Colonic mucosa (tissue), 4 donors: ENCODE data around the gene DIP2C. TPM values are rescaled to one million over a fixed set of nuclear protein-coding genes. Genes with fewer than 3 reads are reported as not detected.

Experiments
- DNase-seq: peaks from one replicate; pipeline ENCODE4 v3.0.0-alpha.2; 2020
- H3K27ac ChIP-seq: fragments of 200-600 bp; one replicate; pipeline ENCODE4 v1.8.0; 2021
- H3K27me3 ChIP-seq: fragments of 200-600 bp; one replicate; pipeline ENCODE4 v1.8.0; 2021
- H3K36me3 ChIP-seq: fragments of 200-600 bp; one replicate; pipeline ENCODE4 v1.8.0; 2021
- H3K4me1 ChIP-seq: fragments of 200-600 bp; one replicate; pipeline ENCODE4 v1.8.0; 2021; ENCODE audit warnings: mild to moderate bottlenecking
- H3K4me3 ChIP-seq: fragments of 200-600 bp; one replicate; pipeline ENCODE4 v1.8.0; 2021
- H3K9ac ChIP-seq, 2 donors: one replicate each; pipeline ENCODE4 v1.7.0; 2013; ENCODE audit warnings: control low read depth in 2 of 2, low read depth in 2 of 2, low read length in 2 of 2
- H3K9me3 ChIP-seq: fragments of 200-600 bp; one replicate; pipeline ENCODE4 v1.8.0; 2021
- intact Hi-C: fragments of 100-400 bp; cut with DNase I; formaldehyde crosslinking; loops from one replicate; pipeline ENCODE4 v1.14.1; 2022
- total RNA-seq, 2 donors: library from RNA; stranded (reverse); fragmentation: NEBNext Ultra II Directional in 1 of 2; extraction: Animal tissue kit (Norgen Biotek cat#: 25700) in 1 of 2; gene quantifications; one replicate each; pipeline ENCODE4 v1.2.1, GENCODE V29; 2021
- TF ChIP-seq, protein P1 (sequence below): fragments of 200-600 bp; IDR thresholded peaks from one replicate; pipeline ENCODE4 v1.8.0; 2022; ENCODE audit warnings: antibody characterized with exemption, mild to moderate bottlenecking
- donor health status: healthy.
- donor health status: DM: no; HTN: no; CAD: no.
- donor health status: DM: no; HTN: no; CAD: no.

The DIP2C gene
- total RNA-seq, 2 donors from 2014 or later: 7.6 to 11.2 TPM

DNA sequence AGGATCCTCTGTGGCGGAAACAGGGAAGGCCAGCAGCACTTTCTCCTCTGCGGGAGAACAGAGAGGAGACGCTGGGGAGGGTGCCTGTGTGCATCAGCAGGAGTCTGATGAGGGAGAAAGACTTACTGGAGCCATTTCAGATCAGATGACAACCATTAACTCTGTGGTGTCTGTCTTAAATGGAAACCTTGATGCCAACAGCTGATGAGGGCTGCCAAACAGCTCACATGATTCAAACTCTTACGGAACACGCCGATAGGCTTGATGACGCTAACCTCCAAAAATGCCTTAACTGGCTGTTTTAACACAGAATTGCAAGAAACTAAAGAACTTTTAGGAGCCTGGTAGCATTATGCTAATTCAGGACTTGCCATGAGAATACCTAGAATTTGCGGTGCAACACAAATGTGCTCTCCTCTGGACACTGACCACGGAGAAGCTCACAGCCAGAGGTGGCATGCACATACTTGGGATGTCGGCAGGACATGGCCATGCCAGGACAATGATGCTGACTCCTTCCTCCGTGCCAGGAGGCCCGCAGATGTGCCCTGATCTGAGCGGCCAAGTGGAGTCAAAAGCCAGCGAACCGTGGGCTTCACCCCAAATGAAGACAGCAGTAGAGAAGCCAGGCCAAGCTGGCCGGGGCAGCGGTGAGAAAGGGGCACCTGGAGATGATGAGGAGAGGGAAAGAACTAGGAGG, 399.3 kb downstream of the DIP2C start:
- Histone ChIP-seq H3K36me3 (no peaks in the 10 kb centered on the region), H3K27ac (no peak overlapping the region), H3K9me3 (no peaks in the 10 kb centered on the region), H3K4me1 (no peaks in the 10 kb centered on the region), H3K9ac (no peak overlapping the region), H3K4me3 (no peak overlapping the region), H3K27me3 (no peaks in the 10 kb centered on the region)
- TF ChIP-seq, protein P1, sequence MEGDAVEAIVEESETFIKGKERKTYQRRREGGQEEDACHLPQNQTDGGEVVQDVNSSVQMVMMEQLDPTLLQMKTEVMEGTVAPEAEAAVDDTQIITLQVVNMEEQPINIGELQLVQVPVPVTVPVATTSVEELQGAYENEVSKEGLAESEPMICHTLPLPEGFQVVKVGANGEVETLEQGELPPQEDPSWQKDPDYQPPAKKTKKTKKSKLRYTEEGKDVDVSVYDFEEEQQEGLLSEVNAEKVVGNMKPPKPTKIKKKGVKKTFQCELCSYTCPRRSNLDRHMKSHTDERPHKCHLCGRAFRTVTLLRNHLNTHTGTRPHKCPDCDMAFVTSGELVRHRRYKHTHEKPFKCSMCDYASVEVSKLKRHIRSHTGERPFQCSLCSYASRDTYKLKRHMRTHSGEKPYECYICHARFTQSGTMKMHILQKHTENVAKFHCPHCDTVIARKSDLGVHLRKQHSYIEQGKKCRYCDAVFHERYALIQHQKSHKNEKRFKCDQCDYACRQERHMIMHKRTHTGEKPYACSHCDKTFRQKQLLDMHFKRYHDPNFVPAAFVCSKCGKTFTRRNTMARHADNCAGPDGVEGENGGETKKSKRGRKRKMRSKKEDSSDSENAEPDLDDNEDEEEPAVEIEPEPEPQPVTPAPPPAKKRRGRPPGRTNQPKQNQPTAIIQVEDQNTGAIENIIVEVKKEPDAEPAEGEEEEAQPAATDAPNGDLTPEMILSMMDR: no peak
- intact Hi-C loops: no loop called here
- DNase-seq: no peak

DNA sequence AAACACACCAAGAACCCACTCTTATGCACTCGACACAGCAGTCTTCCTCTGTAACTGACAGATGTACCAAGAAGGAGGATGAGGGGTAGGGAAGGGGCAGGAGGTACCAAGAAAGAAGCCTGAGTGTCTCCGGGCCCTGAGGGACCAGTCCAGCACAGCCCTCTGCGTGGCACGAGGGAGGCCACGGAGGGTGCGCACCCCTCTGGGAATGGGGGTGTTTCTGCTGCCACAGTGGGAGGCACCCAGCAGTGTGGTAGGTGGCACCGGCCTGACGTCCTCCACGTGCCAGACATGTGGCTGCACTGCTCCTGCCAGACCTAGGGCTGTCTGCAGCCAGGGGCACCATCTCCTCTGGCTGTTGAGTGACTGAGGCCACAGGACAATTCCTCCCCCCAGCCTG, 399.9 kb downstream of the DIP2C start:
- Histone ChIP-seq H3K36me3 (no peaks in the 10 kb centered on the region), H3K4me3 (no peak overlapping the region), H3K4me1 (no peaks in the 10 kb centered on the region), H3K9ac (no peak overlapping the region), H3K27ac (no peak overlapping the region), H3K9me3 (no peaks in the 10 kb centered on the region), H3K27me3 (no peaks in the 10 kb centered on the region)
- TF ChIP-seq, protein P1: no peak
- no peak for DNase-seq
- intact Hi-C loops: no loop called here

DNA sequence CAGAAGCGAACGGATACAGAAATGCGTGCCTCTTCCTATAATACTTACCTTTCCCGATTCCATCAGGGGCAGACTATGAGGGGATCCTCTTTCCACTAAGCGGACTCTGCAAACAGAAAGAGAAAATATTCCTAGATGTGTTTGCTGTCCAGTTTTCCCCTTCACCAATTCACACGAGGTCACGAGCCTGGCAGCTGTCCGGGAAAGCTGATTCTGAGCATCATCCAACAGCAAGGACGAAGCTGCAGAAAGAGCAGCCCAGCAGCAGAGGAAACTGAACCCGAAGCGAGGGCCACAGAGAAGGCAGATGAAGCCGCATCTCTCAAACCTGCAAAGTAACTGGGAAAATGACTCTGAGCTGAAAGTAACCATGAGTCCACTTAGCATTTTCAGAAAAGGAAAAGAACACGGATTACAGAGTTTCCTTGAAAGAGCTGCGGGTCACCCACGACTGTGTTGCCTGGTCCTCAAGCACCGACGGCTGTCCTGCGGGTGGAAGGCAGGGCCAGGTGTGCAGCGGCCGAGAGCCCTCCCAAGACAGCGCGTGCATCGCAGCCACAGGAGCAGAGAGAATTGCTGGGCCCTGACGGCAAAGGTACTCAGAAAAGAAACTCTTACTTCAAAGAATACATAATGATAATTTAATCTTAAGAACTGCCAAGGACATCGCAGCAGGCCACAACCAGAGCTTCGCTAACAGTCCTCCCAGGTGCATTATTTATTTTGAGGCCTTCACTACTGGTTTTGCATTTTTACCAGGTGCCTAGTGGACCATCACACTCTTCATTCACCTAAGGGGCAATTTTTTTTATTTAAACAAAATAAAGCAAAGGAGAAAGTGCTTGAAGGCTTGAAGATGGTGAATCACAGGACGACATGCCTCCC, 400.9 kb downstream of the DIP2C start:
- DNase-seq: no peak
- no peaks in the 10 kb centered on the region for H3K36me3 ChIP-seq

DNA sequence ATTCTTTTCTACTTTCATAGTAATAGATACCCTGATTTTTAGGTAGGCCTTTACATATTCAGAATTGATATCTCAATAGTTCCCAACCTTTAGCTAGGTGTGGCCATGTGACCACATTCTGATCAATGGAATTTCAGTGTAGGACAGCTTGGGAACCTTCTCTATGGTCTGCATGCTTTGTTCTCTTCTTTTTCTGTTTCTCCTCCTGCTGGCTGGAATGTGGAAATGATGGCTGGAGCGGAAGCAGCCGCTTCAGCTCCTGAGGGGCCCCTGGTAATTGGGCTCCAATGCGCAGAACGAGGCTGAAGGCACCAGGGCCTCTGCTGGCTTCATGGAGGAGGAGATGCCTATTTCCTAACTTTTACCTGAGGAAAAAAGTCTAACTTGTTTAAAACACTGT, 401.7 kb downstream of the DIP2C start:
- intact Hi-C loops: no loop called here
- no peak for DNase-seq
- H3K9ac ChIP-seq: no peak overlapping the region
- H3K4me3 ChIP-seq: no peak overlapping the region
- no peak overlapping the region for H3K27ac ChIP-seq
- H3K9me3 ChIP-seq: no peaks in the 10 kb centered on the region
- TF ChIP-seq, protein P1: no peak
- H3K4me1 ChIP-seq: no peaks in the 10 kb centered on the region
- no peaks in the 10 kb centered on the region for H3K36me3 ChIP-seq
- H3K27me3 ChIP-seq: no peaks in the 10 kb centered on the region

More for the DNA sequence above, 400.9 kb downstream of the DIP2C start:
- intact Hi-C loops: no loop called here
- no peaks in the 10 kb centered on the region for H3K27me3 ChIP-seq
- TF ChIP-seq, protein P1: no peak
- H3K4me3 ChIP-seq: no peak overlapping the region
- no peaks in the 10 kb centered on the region for H3K9me3 ChIP-seq
- H3K9ac ChIP-seq: no peak overlapping the region
- no peak overlapping the region for H3K27ac ChIP-seq
- H3K4me1 ChIP-seq: no peaks in the 10 kb centered on the region

DNA sequence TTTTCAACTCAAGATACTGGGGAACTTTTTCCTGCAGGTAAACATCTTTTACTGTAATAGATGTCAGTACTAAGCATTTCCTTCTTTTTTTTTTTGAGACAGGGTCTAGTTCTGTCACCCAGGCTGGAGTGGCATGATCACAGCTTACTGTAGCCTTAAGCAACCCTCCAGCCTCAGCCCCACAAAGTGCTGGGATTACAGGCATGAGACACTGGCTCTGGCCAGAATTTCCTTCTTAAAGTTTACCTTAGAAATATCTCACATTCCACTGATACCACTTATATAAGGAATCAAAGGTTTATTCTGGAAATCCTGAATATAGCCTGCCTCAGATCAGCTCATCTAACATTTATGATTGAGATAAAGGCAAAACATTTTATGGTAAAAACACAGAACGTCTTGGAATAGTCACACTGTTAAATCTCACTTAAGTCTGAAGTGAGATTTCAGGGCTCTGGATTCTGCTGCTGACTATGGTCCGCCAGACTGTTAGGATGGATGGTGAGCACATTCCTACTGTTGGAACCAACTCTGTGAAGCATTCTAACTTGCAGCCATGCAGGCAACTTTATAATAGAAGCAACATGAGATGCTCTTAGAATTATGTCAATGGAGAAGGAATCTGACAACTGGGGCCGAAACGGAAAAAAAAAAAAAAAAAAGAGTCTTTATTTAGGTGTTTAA, 402.3 kb downstream of the DIP2C start:
- H3K9me3 ChIP-seq: no peaks in the 10 kb centered on the region
- TF ChIP-seq, protein P1: no peak
- H3K9ac ChIP-seq: no peak overlapping the region
- no peaks in the 10 kb centered on the region for H3K36me3 ChIP-seq
- H3K27ac ChIP-seq: no peak overlapping the region
- H3K4me1 ChIP-seq: no peaks in the 10 kb centered on the region
- intact Hi-C loops: no loop called here
- no peak overlapping the region for H3K4me3 ChIP-seq
- H3K27me3 ChIP-seq: no peaks in the 10 kb centered on the region
- no peak for DNase-seq
